Fibroblast of lung (primary cell): ENCODE results near the gene CABP7.

Source experiments
- EZH2 ChIP-seq: IDR thresholded peaks from 2 replicates; pipeline ENCODE4 v1.5.1; 2012; ENCODE audit warnings: low read length, control low read depth, mild to moderate bottlenecking; ENCODE audit errors: missing control alignments
- TF ChIP-seq, protein P1 (sequence below), 2 donors: IDR thresholded peaks in 1 of 2; conservative IDR thresholded peaks in 1 of 2; 1 replicate in 1 of 2; 2 replicates in 1 of 2; pipeline ENCODE4 v1.5.1; 2011 to 2012; ENCODE audit warnings: low read length in 2 of 2, control low read depth in 1 of 2, inconsistent platforms in 1 of 2, low read depth in 1 of 2, mild to moderate bottlenecking in 1 of 2

DNA sequence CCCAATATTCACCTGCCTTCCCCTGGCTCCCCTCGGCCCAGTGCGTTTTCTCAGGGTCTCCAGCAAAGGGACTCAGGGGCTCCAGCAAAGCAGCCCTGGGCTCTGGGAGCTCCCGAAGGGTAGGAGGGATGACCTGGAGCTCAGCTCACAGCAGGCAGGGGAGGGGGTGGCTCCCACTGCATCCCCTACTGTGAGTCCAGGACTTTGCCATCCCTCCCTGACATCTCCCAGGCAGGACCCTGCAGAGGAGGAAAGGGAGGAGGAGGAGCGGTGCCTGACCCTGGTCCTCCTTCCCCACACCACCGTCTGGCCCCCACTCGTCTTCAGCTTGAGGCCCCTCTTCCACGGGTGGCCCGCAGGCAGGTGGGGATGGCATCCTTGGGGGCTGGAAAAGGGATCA lies 5.0 kb downstream of the CABP7 start:
- TF ChIP-seq, protein P1, sequence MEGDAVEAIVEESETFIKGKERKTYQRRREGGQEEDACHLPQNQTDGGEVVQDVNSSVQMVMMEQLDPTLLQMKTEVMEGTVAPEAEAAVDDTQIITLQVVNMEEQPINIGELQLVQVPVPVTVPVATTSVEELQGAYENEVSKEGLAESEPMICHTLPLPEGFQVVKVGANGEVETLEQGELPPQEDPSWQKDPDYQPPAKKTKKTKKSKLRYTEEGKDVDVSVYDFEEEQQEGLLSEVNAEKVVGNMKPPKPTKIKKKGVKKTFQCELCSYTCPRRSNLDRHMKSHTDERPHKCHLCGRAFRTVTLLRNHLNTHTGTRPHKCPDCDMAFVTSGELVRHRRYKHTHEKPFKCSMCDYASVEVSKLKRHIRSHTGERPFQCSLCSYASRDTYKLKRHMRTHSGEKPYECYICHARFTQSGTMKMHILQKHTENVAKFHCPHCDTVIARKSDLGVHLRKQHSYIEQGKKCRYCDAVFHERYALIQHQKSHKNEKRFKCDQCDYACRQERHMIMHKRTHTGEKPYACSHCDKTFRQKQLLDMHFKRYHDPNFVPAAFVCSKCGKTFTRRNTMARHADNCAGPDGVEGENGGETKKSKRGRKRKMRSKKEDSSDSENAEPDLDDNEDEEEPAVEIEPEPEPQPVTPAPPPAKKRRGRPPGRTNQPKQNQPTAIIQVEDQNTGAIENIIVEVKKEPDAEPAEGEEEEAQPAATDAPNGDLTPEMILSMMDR (conservative IDR thresholded peaks at IDR 0.05 in 1 of 2, IDR thresholded peaks at IDR 0.05 in 1 of 2; ENCODE audit: low read depth in 1 of 2, low read length in 2 of 2) = no peak
- no peak for TF ChIP-seq EZH2
